Right lobe of liver (tissue), 6 donors: Measurements from ENCODE around the gene COTL1. TPM values are rescaled to one million over a fixed set of nuclear protein-coding genes. Genes with fewer than 3 reads are reported as not detected.

Experiments
- ATAC-seq, 4 donors: fragments of 200-7000 bp; cut with Tn5 transposase; one replicate each; pipeline ENCODE4 v1.9.1; 2020; ENCODE audit warnings: mild to moderate bottlenecking in 4 of 4, moderate library complexity in 4 of 4
- DNase-seq, 3 donors: peaks; one replicate each; pipeline ENCODE4 v3.0.0-alpha.2; 2020
- H3K27ac ChIP-seq, 3 donors: fragments of 200-600 bp; one replicate each; pipeline ENCODE4 v1.8.0; 2022
- H3K27me3 ChIP-seq, 2 donors: fragments of 200-600 bp; one replicate each; pipeline ENCODE4 v1.8.0; 2022
- H3K36me3 ChIP-seq, 4 donors: fragments of 200-600 bp; sonication (generic) in 1 of 4; one replicate each; pipeline versions ENCODE4 v1.5.1 to v1.8.0; 2017 to 2022; ENCODE audit warnings: control low read depth in 1 of 4
- H3K4me1 ChIP-seq, 4 donors: fragments of 200-600 bp; sonication (generic) in 1 of 4; one replicate each; pipeline versions ENCODE4 v1.5.1 to v1.8.0; 2017 to 2022; ENCODE audit warnings: control low read depth in 1 of 4
- H3K4me3 ChIP-seq, 3 donors: fragments of 200-600 bp; one replicate each; pipeline ENCODE4 v1.8.0; 2022
- H3K9me3 ChIP-seq, 4 donors: fragments of 200-600 bp; sonication (generic) in 1 of 4; one replicate each; pipeline versions ENCODE4 v1.5.1 to v1.8.0; 2017 to 2022; ENCODE audit warnings: control low read depth in 1 of 4
- POLR2A ChIP-seq: fragments of 450-650 bp; IDR thresholded peaks from one replicate; pipeline ENCODE4 v1.6.1; 2017; ENCODE audit warnings: antibody characterized with exemption, mild to moderate bottlenecking
- WGBS: methylation state at CpG from one replicate; pipeline ENCODE4 v1.1.6; 2018; ENCODE audit warnings: low coverage, low lambda C conversion rate; ENCODE audit not compliant: insufficient coverage; ENCODE audit errors: missing lambda C conversion rate; 5-methylcytosine and 5-hydroxymethylcytosine counted together
- intact Hi-C, 2 donors: fragments of 100-400 bp; cut with DNase I; formaldehyde crosslinking; loops; one replicate each; pipeline versions ENCODE4 v1.11.2 to v1.14.1; 2022
- total RNA-seq, 6 experiments: library from RNA; depleted of rRNA in 2 of 6; stranded (reverse); fragments of >200 nt in 2 of 6; fragmentation: NEBNext Ultra II Directional in 3 of 6; extraction: Animal tissue kit (Norgen Biotek cat#: 25700) in 3 of 6; gene quantifications; one replicate each; pipeline versions ENCODE4 v1.1.0 to v1.2.4, GENCODE V29; 2016 to 2023
- TF ChIP-seq, protein P1 (sequence below), 4 donors: fragments of 200-600 bp in 3 of 4; fragments of 450-650 bp in 1 of 4; IDR thresholded peaks; one replicate each; pipeline versions ENCODE4 v1.5.1 to v1.8.0; 2016 to 2022; ENCODE audit warnings: antibody characterized with exemption in 4 of 4, mild to moderate bottlenecking in 2 of 4
- donor health status: DM: no; HTN: yes; CAD: no.
- donor health status: DM: no; HTN: no; CAD: no.
- donor health status: DM: no; HTN: no; CAD: no.
- donor health status: DM: no; HTN: yes; CAD: no.
- donor health status: DM: no; HTN: yes; CAD: no.

COTL1 gene
- total RNA-seq, 6 experiments from 2014 or later: 12.4 to 51.0 (median 18.6) TPM

DNA sequence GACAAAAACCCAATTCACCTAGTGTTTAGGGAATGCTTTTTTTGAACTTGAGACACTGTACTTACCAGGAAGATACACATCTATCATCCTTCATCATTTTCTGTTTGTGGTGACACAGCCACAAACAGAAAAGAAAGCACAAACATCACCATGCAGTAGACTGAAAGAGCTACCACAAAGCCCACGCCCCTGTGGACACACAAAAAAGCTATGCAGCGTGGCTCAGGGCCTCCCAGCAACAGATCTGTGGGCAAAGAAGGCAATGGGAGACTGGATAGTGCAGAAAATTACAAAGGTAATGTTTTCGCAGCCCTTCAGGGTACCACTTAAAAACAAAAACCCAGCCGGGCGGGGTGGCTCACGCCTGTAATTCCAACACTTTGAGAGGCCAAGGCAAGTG lies 9.6 kb downstream of the COTL1 start:
- Histone ChIP-seq H3K4me3 (no peak overlapping the region), H3K27ac (no peak overlapping the region), H3K27me3 (no peaks in the 10 kb centered on the region), H3K36me3 (no peaks in the 10 kb centered on the region), H3K9me3 (no peaks in the 10 kb centered on the region), H3K4me1 (no peaks in the 10 kb centered on the region)
- no peak for ATAC-seq
- no peak for DNase-seq
- TF ChIP-seq POLR2A: no peak
- TF ChIP-seq, protein P1, sequence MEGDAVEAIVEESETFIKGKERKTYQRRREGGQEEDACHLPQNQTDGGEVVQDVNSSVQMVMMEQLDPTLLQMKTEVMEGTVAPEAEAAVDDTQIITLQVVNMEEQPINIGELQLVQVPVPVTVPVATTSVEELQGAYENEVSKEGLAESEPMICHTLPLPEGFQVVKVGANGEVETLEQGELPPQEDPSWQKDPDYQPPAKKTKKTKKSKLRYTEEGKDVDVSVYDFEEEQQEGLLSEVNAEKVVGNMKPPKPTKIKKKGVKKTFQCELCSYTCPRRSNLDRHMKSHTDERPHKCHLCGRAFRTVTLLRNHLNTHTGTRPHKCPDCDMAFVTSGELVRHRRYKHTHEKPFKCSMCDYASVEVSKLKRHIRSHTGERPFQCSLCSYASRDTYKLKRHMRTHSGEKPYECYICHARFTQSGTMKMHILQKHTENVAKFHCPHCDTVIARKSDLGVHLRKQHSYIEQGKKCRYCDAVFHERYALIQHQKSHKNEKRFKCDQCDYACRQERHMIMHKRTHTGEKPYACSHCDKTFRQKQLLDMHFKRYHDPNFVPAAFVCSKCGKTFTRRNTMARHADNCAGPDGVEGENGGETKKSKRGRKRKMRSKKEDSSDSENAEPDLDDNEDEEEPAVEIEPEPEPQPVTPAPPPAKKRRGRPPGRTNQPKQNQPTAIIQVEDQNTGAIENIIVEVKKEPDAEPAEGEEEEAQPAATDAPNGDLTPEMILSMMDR (IDR thresholded peaks at IDR 0.05): no peak
- WGBS: 58% methylated on average over 6 of the region's 6 CpGs
- intact Hi-C loops: no loop called here

- H3K4me1 ChIP-seq: no peaks in the 10 kb centered on the region
- TF ChIP-seq, protein P1 (IDR thresholded peaks at IDR 0.05): no peak
- TF ChIP-seq POLR2A: no peak
- H3K36me3 ChIP-seq: no peaks in the 10 kb centered on the region
Measured at GRCh38 chr16:84607694-84608093, 10.2 kb downstream of the COTL1 start.

GRCh38 chr16:84607061-84607460 lies 10.8 kb downstream of the COTL1 start:
- H3K27ac ChIP-seq: peak overlapping the region in 2 of 3 donors; percentile 9 to 13
- H3K4me3 ChIP-seq: no peak overlapping the region
- ATAC-seq (no peak), DNase-seq (no peak)
- TF ChIP-seq POLR2A: no peak
- 100% methylated on average over 4 of the region's 13 CpGs for WGBS
- intact Hi-C loops: no loop called here
- no peaks in the 10 kb centered on the region for H3K9me3 ChIP-seq
- no peaks in the 10 kb centered on the region for H3K27me3 ChIP-seq
- no peaks in the 10 kb centered on the region for H3K4me1 ChIP-seq
- H3K36me3 ChIP-seq: no peaks in the 10 kb centered on the region

More at GRCh38 chr16:84607694-84608093, 10.2 kb downstream of the COTL1 start:
- intact Hi-C loops: no loop called here
- no peaks in the 10 kb centered on the region for H3K27me3 ChIP-seq
- ATAC-seq: peak; percentile 21 to 73 (median 48)
- no peaks in the 10 kb centered on the region for H3K9me3 ChIP-seq
- no peak overlapping the region for H3K4me3 ChIP-seq
- DNase-seq: no peak
- 62% methylated on average over 7 of the region's 7 CpGs for WGBS
- peak overlapping the region in 2 of 3 donors; percentile 9 to 13 for H3K27ac ChIP-seq

DNA sequence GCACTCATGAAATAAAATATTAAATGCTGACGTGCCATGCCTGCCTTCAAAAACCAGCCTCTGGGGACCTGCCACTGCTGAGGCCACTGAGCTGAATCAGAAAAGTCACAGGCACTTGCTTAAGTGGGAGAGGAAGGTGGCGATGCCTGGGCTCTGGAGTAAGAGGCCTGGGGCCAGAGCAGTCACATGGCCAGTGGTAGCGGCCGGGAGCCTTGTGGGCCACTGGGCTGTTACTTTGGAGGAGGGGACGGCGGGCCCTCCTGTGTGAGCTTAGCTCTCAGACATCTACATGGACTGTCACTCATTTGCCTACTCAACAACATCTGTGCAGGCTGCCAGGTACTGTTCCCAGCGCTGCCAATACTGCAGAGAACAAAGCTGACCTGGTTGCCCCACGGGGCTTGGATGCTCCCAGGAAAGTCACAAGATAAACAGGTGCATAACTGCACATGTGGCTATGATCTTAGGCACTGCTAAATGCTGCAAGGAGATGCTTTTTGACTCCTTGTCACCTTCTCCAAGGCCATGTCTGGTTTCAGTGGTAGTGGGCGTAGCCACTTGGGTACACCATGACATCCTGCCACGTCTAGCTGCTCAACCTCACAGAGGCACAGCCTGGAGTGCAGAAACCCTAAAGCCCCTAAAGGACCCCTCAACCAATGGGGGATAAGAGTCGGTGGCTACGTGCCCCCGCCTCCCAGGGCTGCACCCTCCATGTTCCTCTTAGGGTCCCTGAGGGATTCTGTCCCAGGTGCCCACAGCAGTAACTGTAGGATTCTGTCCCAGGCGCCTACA lies 11.6 kb downstream of the COTL1 start:
- H3K4me3 ChIP-seq: no peak overlapping the region
- TF ChIP-seq, protein P1 (IDR thresholded peaks at IDR 0.05): no peak
- no peak for TF ChIP-seq POLR2A
- H3K27me3 ChIP-seq: no peaks in the 10 kb centered on the region
- no peaks in the 10 kb centered on the region for H3K9me3 ChIP-seq
- no peak overlapping the region for H3K27ac ChIP-seq
- WGBS: 79% methylated on average over 5 of the region's 14 CpGs
- ATAC-seq (no peak), DNase-seq (no peak)
- intact Hi-C loops: no loop called here
- no peaks in the 10 kb centered on the region for H3K36me3 ChIP-seq
- no peaks in the 10 kb centered on the region for H3K4me1 ChIP-seq

DNA sequence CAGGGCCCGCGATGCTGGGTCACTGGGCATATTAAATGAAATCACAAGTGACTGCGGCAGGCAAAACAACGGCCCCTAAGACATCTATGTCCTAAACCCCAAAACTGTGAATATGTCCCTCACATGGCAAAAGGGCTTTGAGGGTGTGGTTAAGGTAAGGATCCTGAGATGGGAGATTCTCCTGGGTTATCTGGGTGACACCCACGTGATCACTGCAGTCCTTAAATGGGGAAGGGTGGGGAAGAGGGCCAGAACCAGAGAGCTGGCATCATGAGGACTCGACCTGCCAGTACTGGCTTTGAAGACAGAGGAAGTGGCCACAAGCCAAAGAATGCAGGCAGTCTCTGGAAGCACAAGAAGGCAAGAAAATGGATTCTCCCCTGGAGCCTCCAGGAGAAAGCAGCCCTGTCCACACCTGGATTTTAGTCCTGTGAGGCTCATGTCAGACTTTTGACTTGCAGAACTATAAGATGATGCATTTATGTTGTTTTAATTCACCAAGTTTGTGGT lies 12.5 kb downstream of the COTL1 start:
- Histone ChIP-seq H3K9me3 (no peaks in the 10 kb centered on the region), H3K36me3 (no peaks in the 10 kb centered on the region), H3K27ac (no peak overlapping the region), H3K27me3 (no peaks in the 10 kb centered on the region), H3K4me1 (no peaks in the 10 kb centered on the region), H3K4me3 (no peak overlapping the region)
- ATAC-seq (no peak), DNase-seq (no peak)
- WGBS: 95% methylated on average over 4 of the region's 6 CpGs
- no peak for TF ChIP-seq POLR2A
- TF ChIP-seq, protein P1 (IDR thresholded peaks at IDR 0.05): no peak
- intact Hi-C loops: no loop called here
